Loucy (cell line): ENCODE results near the gene PRCP.

Experiments
- EZH2phosphoT487 ChIP-seq: fragments of 200-600 bp; IDR thresholded peaks from 2 replicates; pipeline ENCODE4 v1.6.1; 2018; ENCODE audit warnings: antibody characterized with exemption, mild to moderate bottlenecking, moderate library complexity, borderline replicate concordance
- TF ChIP-seq, protein P1 (sequence below): fragments of 200-600 bp; sonication (generic); conservative IDR thresholded peaks from 2 replicates; pipeline ENCODE4 v1.5.1; 2014; ENCODE audit warnings: mild to moderate bottlenecking, antibody characterized with exemption, low read length

DNA sequence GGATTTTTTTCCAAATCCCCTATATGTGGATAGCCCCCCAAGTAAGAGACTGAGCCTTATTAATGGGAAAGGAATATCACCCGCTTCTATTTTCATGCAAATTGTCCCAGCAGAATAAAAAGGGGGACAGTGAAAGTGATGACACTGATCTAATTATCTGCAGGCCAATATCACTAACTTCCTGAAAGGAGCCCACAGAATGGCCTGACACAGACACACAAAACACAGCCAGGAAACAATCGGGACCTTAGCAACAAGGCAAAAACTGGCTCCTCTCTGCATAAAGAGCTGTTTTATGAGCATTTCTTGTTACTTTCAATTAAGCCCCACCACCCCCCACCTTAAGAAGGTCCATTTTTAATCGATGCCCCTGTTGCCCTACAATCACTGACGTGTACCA is 112.2 kb downstream of the PRCP start:
- TF ChIP-seq, protein P1, sequence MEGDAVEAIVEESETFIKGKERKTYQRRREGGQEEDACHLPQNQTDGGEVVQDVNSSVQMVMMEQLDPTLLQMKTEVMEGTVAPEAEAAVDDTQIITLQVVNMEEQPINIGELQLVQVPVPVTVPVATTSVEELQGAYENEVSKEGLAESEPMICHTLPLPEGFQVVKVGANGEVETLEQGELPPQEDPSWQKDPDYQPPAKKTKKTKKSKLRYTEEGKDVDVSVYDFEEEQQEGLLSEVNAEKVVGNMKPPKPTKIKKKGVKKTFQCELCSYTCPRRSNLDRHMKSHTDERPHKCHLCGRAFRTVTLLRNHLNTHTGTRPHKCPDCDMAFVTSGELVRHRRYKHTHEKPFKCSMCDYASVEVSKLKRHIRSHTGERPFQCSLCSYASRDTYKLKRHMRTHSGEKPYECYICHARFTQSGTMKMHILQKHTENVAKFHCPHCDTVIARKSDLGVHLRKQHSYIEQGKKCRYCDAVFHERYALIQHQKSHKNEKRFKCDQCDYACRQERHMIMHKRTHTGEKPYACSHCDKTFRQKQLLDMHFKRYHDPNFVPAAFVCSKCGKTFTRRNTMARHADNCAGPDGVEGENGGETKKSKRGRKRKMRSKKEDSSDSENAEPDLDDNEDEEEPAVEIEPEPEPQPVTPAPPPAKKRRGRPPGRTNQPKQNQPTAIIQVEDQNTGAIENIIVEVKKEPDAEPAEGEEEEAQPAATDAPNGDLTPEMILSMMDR: no peak
- no peak for TF ChIP-seq EZH2phosphoT487
